ENCODE measurements around the gene ELK3. TPM values are rescaled to one million over a fixed set of nuclear protein-coding genes. Genes with fewer than 3 reads are reported as not detected.

Gene ELK3
- total and polyA plus RNA-seq, 2 of the 8 experiments (the other 6 are each of a cell fraction or from before 2014, with no cell fraction given), result 3.5 to 14.3 TPM

GRCh38 chr12:96244826-96245225 lies 50.7 kb downstream of the ELK3 start (continued):
- TF ChIP-seq CHD7 (IDR thresholded peaks at IDR 0.05; ENCODE audit: insufficient replicate concordance, low read length) (no peak), CHD1 (IDR thresholded peaks at IDR 0.05; ENCODE audit: low read depth, low read length) (no peak), ZNF274 (IDR thresholded peaks at IDR 0.05; ENCODE audit: borderline replicate concordance, extremely low read depth, low read length) (no peak), ATF3 (IDR thresholded peaks at IDR 0.05; ENCODE audit: insufficient read depth, low read depth, low read length) (no peak), TCF12 (IDR thresholded peaks at IDR 0.05; ENCODE audit: low read depth, low read length) (no peak), TAF1 (IDR thresholded peaks at IDR 0.05; ENCODE audit: low read depth, low read length) (no peak), SIN3A (conservative IDR thresholded peaks at IDR 0.05 in 1 of 2, IDR thresholded peaks at IDR 0.05 in 1 of 2; ENCODE audit: low read depth in 1 of 2, low read length in 2 of 2) (no peak), ASH2L (IDR thresholded peaks at IDR 0.05; ENCODE audit: low read length) (no peak), POLR2AphosphoS5 (IDR thresholded peaks at IDR 0.05; ENCODE audit: low read depth, low read length) (no peak), SUZ12 (IDR thresholded peaks at IDR 0.05; ENCODE audit: low read length) (no peak), CBX5 (IDR thresholded peaks at IDR 0.05; ENCODE audit: low read depth, low read length) (no peak), MAFK (IDR thresholded peaks at IDR 0.05; ENCODE audit: low read depth, low read length) (no peak)
